GM03348 (cell line): ENCODE results near the gene USP28.

Experiments
- DNase-seq: peaks from one replicate; pipeline ENCODE4 v3.0.0; 2012; ENCODE audit warnings: low spot score

Gene USP28

GRCh38 chr11:113877670-113878055 is 2.3 kb upstream of the USP28 start:
- no peak for DNase-seq

GRCh38 chr11:113876798-113877669 is 1.7 kb upstream of the USP28 start:
- DNase-seq: no peak

- DNase-seq: no peak
Measured at GRCh38 chr11:113876074-113876797, 864 bp upstream of the USP28 start.

GRCh38 chr11:113874581-113875233 is 665 bp downstream of the USP28 start:
- peak; percentile 41 for DNase-seq

GRCh38 chr11:113874096-113874495 is 1.3 kb downstream of the USP28 start:
- DNase-seq: no peak

- no peak for DNase-seq
Measured at GRCh38 chr11:113873236-113873626, 2.1 kb downstream of the USP28 start.

GRCh38 chr11:113871336-113871735 is 4.0 kb downstream of the USP28 start:
- no peak for DNase-seq

GRCh38 chr11:113867843-113868503 is 7.4 kb downstream of the USP28 start:
- no peak for DNase-seq

GRCh38 chr11:113865873-113866272 is 9.5 kb downstream of the USP28 start:
- no peak for DNase-seq

GRCh38 chr11:113864410-113864809 is 11.0 kb downstream of the USP28 start:
- no peak for DNase-seq

GRCh38 chr11:113862435-113862834 is 12.9 kb downstream of the USP28 start:
- DNase-seq: no peak

- no peak for DNase-seq
Measured at GRCh38 chr11:113859665-113860064, 15.7 kb downstream of the USP28 start.

- DNase-seq: no peak
Measured at GRCh38 chr11:113856966-113857759, 18.2 kb downstream of the USP28 start.

- no peak for DNase-seq
Measured at GRCh38 chr11:113855803-113856202, 19.6 kb downstream of the USP28 start.

- DNase-seq: no peak
Measured at GRCh38 chr11:113850188-113850587, 25.2 kb downstream of the USP28 start.

- no peak for DNase-seq
Measured at GRCh38 chr11:113849713-113850112, 25.7 kb downstream of the USP28 start.

GRCh38 chr11:113847580-113847979 is 27.8 kb downstream of the USP28 start:
- no peak for DNase-seq

- no peak for DNase-seq
Measured at GRCh38 chr11:113847111-113847510, 28.3 kb downstream of the USP28 start.

GRCh38 chr11:113841691-113842090 is 33.7 kb downstream of the USP28 start:
- DNase-seq: no peak

- DNase-seq: no peak
Measured at GRCh38 chr11:113840932-113841664, 34.3 kb downstream of the USP28 start.

- DNase-seq: no peak
Measured at GRCh38 chr11:113839842-113840241, 35.5 kb downstream of the USP28 start.
